PC-9 (cell line): ENCODE measurements around the gene PIAS4.

Source experiments
- CTCF ChIP-seq: fragments of 200-600 bp; sonication (generic); conservative IDR thresholded peaks from 2 replicates; pipeline ENCODE4 v1.6.1; 2017; ENCODE audit warnings: mixed run types, antibody characterized with exemption, mild to moderate bottlenecking, moderate library complexity
- EZH2 ChIP-seq: fragments of 200-600 bp; sonication (generic); IDR thresholded peaks from 2 replicates; pipeline ENCODE4 v1.8.0; 2017; ENCODE audit warnings: antibody characterized with exemption, low read depth

- no peak for TF ChIP-seq EZH2
- TF ChIP-seq CTCF = no peak
These were observed 11.4 kb downstream of the PIAS4 start for GRCh38 chr19:4018775-4019504.
